CD4-positive, alpha-beta T cell treated with Interleukin-1 beta for 1 hour (primary cell): Measurements from ENCODE around the gene SPDYE9.
"Not testable (repeated sequence)": the region's sequence is repeated elsewhere in the genome, so short reads cannot be mapped to it uniquely, and the experiment has no call there.

Experiments used
- DNase-seq, 2 donors: peaks; one replicate each; pipeline ENCODE4 v3.0.0-alpha.2; 2020 to 2022

The SPDYE9 gene

GRCh38 chr7:73085938-73086337 is at the start of gene SPDYE9:
SPDYE9 (minus strand) TSS chr7:73086038; CDS start chr7:73084238, 1,800 bp downstream.
- DNase-seq: not testable (repeated sequence)

- not testable (repeated sequence) for DNase-seq
These were observed 49.0 kb upstream of the SPDYE9 start for GRCh38 chr7:73134866-73135265.

GRCh38 chr7:73132651-73133217 is 46.9 kb upstream of the SPDYE9 start:
- DNase-seq: not testable (repeated sequence)

- DNase-seq: not testable (repeated sequence)
These were observed 44.8 kb upstream of the SPDYE9 start for GRCh38 chr7:73130612-73131011.

GRCh38 chr7:73124126-73124525 is 38.3 kb upstream of the SPDYE9 start:
- DNase-seq: not testable (repeated sequence)

GRCh38 chr7:73122778-73123447 is 37.1 kb upstream of the SPDYE9 start:
- DNase-seq: not testable (repeated sequence)

- not testable (repeated sequence) for DNase-seq
These were observed 32.3 kb upstream of the SPDYE9 start for GRCh38 chr7:73118155-73118554.

GRCh38 chr7:73057811-73058210 is 28.0 kb downstream of the SPDYE9 start, which contains the start of gene SPDYE11:
SPDYE11 (minus strand) TSS chr7:73057911; CDS start chr7:73056111, 1,800 bp downstream.
- DNase-seq: not testable (repeated sequence)

- DNase-seq: not testable (repeated sequence)
These were observed 56.2 kb downstream of the SPDYE9 start, which contains the start of gene SPDYE8 for GRCh38 chr7:73029666-73030065. SPDYE8 (minus strand) TSS chr7:73029766; CDS start chr7:73027966, 1,800 bp downstream.
